Activated naive CD4-positive, alpha-beta T cell treated with anti-CD3 and anti-CD28 coated beads, Interleukin-2, amount 10 ng/mL, durations not matched to agents 5 hours and 36 hours (primary cell): ENCODE data around the gene TBC1D30. TPM values are rescaled to one million over a fixed set of nuclear protein-coding genes. Genes with fewer than 3 reads are reported as not detected.

Experiments
- total RNA-seq, 2 experiments: library from RNA; stranded (reverse); gene quantifications; one replicate each; pipeline ENCODE4 v1.2.3, GENCODE V29; 2021

TBC1D30 gene
- under 1 TPM; 0.24 to 0.25 TPM for total RNA-seq

GRCh38 chr12:64824500-64825142 lies at the start of gene TBC1D30:
Gene TBC1D30, plus strand, starts transcription at chr12:64824647. Its CDS starts 233 bp downstream, at chr12:64824880.

Other genes starting within 250 kb of the TBC1D30 start
- 100 to 1,000 TPM; 108 to 114 TPM for gene RASSF3, start 214.2 kb upstream of the TBC1D30 start, total RNA-seq
- 10 to 100 TPM; 29.4 to 30.2 TPM for gene GNS, start 65.2 kb upstream of the TBC1D30 start, total RNA-seq